ENCODE measurements around the gene RAB31.

Gene RAB31

GRCh38 chr18:9865764-9866490, 157.8 kb downstream of the RAB31 start:
- no peak for DNase-seq (ENCODE audit: low spot score)

- no peak for DNase-seq (ENCODE audit: low spot score)
Measured at GRCh38 chr18:9866627-9867026, 158.5 kb downstream of the RAB31 start.

GRCh38 chr18:9867071-9867594, 159.0 kb downstream of the RAB31 start:
- no peak for DNase-seq (ENCODE audit: low spot score)

- no peak for DNase-seq (ENCODE audit: low spot score)
Measured at GRCh38 chr18:9868857-9869714, 161.0 kb downstream of the RAB31 start.

GRCh38 chr18:9869715-9870430, 161.8 kb downstream of the RAB31 start:
- DNase-seq (ENCODE audit: low spot score), result peak; percentile 51

- no peak for DNase-seq (ENCODE audit: low spot score)
Measured at GRCh38 chr18:9870431-9871008, 162.4 kb downstream of the RAB31 start.

- no peak for DNase-seq (ENCODE audit: low spot score)
Measured at GRCh38 chr18:9871244-9871746, 163.2 kb downstream of the RAB31 start.

GRCh38 chr18:9872823-9873222, 164.7 kb downstream of the RAB31 start:
- DNase-seq (ENCODE audit: low spot score), result no peak

- DNase-seq (ENCODE audit: low spot score), result no peak
Measured at GRCh38 chr18:9874728-9875127, 166.6 kb downstream of the RAB31 start.

- no peak for DNase-seq (ENCODE audit: low spot score)
Measured at GRCh38 chr18:9876212-9876866, 168.2 kb downstream of the RAB31 start.

GRCh38 chr18:9876867-9877654, 169.0 kb downstream of the RAB31 start:
- peak; percentile 52 for DNase-seq (ENCODE audit: low spot score)

- no peak for DNase-seq (ENCODE audit: low spot score)
Measured at GRCh38 chr18:9877655-9878014, 169.5 kb downstream of the RAB31 start.

- DNase-seq (ENCODE audit: low spot score), result no peak
Measured at GRCh38 chr18:9878095-9878494, 170.0 kb downstream of the RAB31 start.

- DNase-seq (ENCODE audit: low spot score), result no peak
Measured at GRCh38 chr18:9878783-9879242, 170.7 kb downstream of the RAB31 start.

- no peak for DNase-seq (ENCODE audit: low spot score)
Measured at GRCh38 chr18:9884090-9884489, 176.0 kb downstream of the RAB31 start.

GRCh38 chr18:9884532-9885140, 176.5 kb downstream of the RAB31 start:
- DNase-seq (ENCODE audit: low spot score), result no peak

- peak; percentile 20 for DNase-seq (ENCODE audit: low spot score)
Measured at GRCh38 chr18:9885170-9886004, 177.3 kb downstream of the RAB31 start, which contains the start of gene TXNDC2. TSS of gene TXNDC2 (plus strand) at chr18:9885973. CDS start at chr18:9886681, 708 bp downstream.

GRCh38 chr18:9886005-9886348, 177.9 kb downstream of the RAB31 start:
- DNase-seq (ENCODE audit: low spot score), result no peak

GRCh38 chr18:9887992-9888391, 179.9 kb downstream of the RAB31 start:
- no peak for DNase-seq (ENCODE audit: low spot score)

Data from GM03348 (cell line).